Head of caudate nucleus (tissue), 42 donors: Measurements from ENCODE around the gene TP53I13.

ENCODE experiments used
- DNase-seq, 42 donors: peaks; one replicate each; pipeline versions ENCODE4 v3.0.0 to v3.0.0-alpha.2; 2020 to 2021; ENCODE audit warnings: mixed read lengths in 7 of 42
- intact Hi-C: fragments of 100-400 bp; cut with DNase I; formaldehyde crosslinking; loops from one replicate; pipeline ENCODE4 v1.15.0; 2022

TP53I13 gene

DNA sequence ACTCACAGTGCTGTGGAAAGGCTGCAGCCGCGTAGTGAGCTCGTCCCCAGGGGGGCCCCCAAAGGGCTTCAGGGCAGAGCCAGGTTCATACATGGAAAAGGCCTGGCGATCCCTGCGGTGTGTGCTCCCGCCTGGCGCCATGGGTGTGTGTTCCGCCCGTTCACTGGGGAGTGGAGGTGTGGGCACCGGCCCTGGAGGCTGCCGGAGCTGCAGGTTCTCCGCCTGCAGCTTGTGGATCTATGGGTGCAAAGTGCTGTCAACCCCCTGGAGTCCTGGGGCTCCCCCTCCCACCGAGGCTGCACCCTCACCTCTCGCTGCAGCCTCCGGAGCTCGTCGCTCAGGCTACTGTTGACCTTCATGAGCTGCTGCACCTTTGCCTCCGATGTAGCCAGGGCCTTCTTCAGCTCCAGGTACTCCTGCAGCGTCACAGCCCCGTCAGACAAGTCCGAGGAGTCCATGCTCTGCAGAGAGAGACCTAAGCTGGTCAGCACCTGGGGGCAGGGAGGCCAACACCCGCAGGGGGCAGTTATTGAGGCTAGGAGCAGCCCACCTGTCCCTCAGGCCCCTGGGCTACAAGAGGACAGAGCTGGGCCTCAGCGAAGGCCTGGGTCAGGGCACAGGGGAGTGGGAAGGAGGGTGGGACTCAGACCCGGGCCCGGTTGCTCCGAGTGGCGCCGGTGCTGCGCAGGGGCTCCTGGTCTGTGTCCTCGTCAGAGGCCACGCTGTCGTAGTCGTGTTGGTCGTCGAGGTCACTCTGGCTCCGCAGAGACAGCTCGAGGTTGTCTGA, 7.9 kb downstream of the TP53I13 start:
- DNase-seq = peak in 2 of 42 donors; percentile 2 to 5
- intact Hi-C loops = loop anchor here (10.0 kb wide), 1 partner anchor 202 kb away; no protein-coding TSS in a partner anchor

DNA sequence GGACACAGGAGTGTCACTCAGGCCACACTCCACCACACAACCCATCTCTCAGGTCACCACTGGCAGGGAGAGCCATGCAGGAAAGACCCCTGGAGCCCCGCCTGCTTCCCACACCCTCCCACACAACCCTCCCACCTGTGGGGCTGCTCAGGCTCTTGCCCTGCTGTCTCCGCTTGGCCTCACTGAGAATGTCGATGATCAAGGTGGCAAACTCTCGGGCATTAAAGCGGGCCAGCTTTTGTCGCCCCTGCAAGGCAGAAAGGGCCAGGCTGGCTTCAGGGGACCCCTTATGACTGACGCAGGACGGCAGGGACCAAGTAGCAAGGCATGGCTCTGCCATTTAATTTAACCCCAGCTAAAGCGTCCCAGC, 8.5 kb downstream of the TP53I13 start:
- DNase-seq = peak in 2 of 42 donors; percentile 1 to 2

DNA sequence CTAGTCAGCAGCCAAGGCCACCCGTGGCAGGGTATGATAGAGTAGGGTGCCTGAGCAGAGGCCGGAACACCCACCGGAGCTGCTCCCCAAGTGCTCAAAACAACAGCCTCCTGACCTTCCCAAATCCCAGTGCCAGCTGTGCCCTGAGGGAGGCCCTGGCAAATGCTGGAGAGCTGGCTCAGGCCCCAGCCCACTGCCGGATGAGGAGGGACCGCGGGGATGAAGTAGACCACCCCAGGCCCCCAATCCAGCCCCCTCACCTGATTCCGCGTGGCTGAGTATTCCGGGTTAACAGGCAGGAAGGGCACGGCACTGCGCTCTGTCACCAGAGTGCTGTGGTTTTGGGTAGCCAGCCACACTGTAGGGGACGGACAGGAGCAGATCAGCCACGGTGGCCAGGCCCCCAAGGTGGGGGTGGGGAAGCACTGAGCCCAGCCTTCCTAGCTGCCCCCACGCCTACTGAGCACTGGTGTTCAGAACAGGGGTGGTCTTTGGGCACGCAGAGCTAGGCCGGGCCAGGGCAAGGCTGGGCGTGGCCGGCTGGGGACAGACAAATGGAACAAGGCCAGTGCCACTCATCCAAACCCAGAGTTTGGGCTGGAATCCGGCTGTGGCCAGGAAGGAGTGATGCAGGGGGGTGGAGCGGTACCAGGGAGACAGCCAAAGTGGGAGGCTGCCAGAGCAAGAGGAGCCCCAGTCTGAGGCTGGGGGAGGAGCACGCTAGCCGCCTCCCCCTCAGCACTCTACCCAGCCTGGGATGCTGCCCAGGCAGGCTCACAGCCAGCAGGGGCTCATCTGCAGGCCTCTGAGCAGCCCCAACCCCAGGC, 9.1 kb downstream of the TP53I13 start:
- peak in 33 of 42 donors; percentile 55 to 87 (median 70) for DNase-seq
- intact Hi-C loops = loop anchor here (10.0 kb wide), 1 partner anchor 203 kb away; no protein-coding TSS in a partner anchor

More for the DNA sequence above, 8.5 kb downstream of the TP53I13 start:
- intact Hi-C loops = loop anchor here (10.0 kb wide), 1 partner anchor 202 kb away; no protein-coding TSS in a partner anchor

DNA sequence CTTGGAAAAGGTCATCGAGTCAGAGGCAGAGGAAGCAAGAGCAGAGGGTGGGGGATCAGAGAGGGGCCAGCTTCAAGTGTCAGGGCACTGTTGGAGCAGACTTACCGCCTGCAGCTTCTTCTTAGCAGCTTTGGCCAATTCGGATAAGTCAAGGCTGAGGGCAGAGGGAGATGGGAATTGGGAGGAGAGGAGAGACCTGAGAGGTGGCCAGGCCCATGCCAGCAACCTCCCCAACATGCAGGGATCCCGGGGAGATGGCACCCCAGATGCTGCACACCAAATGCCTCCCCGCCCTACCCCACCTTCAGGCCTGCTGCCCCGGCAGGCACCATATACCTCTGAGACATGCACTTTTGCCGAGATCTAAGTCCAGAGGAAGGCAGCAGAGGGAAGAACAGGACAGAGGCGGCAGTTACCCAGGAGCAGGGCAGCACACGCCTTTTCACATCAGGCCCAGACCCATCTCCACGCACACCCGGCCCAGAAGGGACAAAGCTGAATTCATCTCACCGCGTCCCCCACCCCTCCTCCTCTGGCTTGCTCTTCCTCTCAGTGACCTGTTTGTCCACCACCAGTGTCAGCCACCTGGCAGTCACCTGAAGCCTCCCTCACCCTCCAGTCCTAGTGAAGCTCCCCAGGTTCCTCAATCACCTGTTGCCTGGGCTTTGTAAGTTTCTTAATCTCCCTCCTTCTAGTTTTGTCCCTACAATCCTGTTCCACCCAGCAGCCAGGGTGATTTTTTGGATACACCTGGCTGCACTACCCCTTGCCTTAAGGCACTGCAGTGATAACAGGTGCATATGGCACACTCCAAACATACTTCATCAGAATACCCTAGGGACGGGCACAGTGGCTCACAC, 10.4 kb downstream of the TP53I13 start:
- no peak for DNase-seq
- intact Hi-C loops = loop anchor here (10.0 kb wide), 1 partner anchor 204 kb away; no protein-coding TSS in a partner anchor

- DNase-seq = peak; percentile 83 to 97 (median 92)
- intact Hi-C loops = loop anchor here (10.0 kb wide), 1 partner anchor 205 kb away; no protein-coding TSS in a partner anchor
These were observed 11.6 kb downstream of the TP53I13 start for GRCh38 chr17:29579866-29580771.

GRCh38 chr17:29581583-29582253, 13.2 kb downstream of the TP53I13 start:
- intact Hi-C loops = no loop called here
- peak in 25 of 42 donors; percentile 37 to 83 (median 65) for DNase-seq

- intact Hi-C loops = no loop called here
- DNase-seq = peak in 1 of 42 donors; percentile 16
These were observed 13.8 kb downstream of the TP53I13 start for GRCh38 chr17:29582254-29582765.

DNA sequence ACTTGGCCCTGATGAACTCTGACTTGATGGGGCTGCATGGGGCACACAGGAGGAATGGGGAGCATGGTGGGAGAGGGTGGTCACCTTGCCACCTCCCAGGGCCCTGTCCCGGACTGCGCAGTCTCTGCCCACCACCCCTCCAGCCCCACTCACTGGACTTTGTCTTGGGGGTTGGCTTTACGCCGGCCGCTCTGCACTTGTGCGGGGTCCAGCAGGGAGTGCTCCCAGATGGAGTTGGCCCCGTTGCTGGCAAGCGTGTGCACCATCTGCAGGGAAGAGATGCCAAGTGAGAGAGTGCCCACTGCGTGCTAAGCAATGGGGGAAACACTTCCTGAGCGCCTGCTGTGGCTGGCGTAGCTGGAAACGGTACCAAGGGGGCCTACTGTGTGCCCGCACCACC, 14.3 kb downstream of the TP53I13 start:
- peak; percentile 76 to 95 (median 88) for DNase-seq
- intact Hi-C loops = no loop called here

DNA sequence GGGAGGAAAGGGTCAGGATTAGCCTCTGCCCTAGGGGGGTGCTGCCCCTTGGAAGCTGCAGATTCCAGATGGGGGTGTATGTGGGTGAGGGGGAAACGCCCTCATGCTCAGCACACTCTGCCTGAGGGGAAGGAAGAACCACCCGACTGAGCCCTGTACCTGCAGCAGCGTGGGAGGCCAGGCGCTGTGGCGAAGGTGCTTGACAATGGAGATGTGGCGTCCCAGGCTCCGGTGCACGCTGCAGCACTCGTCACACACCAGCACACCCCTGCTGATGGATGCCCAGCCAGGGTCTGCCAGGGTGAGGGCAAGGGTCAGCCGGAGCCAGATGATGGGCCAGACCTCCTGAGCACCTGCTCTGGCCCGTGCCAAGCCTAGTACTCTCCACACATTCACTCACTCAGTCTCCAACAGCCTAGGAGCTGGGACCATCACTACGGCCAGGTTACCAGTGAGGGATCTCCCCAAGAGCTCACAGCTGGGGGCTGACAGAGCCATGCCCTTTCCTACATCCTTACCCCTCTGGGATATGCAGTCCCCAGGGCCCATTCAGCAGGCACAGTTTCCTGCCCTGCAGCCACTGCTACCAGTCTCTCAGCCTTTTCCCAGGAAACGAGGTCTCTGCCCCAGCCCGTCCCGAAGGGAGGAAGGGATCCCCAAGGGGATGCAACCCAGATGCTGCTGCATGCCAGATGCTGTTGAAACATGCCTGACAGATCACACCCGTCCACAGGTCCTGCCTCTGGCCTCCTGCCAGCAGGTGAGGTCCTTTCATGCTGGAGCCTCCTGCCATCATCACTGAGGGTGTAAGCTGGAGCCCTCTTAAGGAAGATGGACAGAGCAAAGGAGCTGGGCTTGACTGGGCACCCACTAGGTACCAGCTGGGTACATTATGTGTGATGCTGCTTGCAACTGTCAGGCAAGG, 15.1 kb downstream of the TP53I13 start:
- intact Hi-C loops = no loop called here
- peak in 1 of 42 donors; percentile 30 for DNase-seq

GRCh38 chr17:29584452-29585079, 16.1 kb downstream of the TP53I13 start:
- intact Hi-C loops = no loop called here
- peak; percentile 69 to 95 (median 86) for DNase-seq

DNA sequence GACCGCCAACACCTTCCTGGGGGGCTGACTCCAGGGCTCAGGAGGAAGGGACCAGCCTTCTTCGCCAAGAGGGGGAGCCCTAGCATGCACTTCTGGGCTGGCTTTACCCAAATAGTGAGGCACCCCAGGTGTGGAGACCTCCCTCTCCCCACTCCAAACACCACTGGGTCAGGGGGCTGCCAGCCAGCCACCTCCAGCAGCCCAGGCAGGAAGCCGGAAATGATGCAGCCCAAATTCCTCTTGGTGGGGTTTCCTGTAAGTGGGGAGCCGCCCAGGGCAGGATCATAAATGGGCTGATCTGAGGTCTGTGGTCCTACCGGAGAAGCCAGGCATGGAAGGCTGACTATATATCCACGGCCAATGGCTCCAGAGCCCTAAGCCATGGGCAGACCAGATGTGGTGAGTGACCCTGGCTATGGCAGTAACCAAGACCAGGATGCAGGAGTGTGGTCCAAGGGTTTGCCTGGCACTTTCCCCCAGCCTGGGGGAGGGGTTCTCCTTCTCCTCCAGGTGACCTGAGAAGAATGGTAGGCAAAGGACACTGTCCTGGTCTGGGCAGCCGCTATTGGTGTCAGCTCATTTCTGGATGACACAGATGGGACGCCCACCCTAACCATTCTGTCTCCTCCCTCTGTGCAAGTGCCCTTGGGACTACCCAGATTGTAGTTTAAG, 16.7 kb downstream of the TP53I13 start:
- peak in 6 of 42 donors; percentile 14 to 52 (median 32) for DNase-seq
- intact Hi-C loops = no loop called here

DNA sequence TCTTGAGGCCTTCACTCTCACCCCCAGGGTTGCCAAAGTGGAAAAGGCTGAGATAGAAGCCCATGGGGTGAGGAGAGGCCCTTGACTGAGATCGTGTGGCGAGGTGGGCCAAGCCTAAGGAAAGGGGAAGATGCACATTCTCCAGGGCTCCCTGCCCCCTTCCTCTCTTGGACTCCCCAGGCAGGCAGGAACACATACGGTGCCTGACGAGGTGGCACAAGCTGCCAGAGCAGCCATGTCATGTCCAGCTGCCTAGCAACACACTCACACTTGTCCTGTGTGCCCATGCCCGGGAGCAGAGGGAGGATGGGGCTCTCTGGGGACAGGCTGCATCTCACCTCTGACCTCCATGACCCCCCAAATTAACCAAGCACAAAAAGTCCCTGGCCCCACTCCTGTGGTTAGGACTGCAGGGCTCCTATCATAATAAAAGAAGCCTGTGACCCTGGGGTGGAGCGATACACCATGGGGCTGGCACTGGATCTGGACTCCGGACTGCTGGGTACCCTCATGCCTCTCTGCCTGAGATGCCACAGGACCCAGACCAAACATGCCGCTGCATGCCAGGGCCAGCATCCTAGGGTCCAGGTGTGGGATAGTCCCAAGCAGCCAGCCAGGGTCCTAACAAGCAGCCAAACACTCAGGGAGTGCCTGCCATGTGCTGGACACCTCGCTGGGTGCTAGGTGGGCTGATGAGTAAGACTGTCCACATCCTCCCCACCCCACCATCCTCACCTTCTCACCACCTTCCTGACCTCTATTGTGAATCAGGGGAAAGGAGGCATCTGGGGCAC, 18.4 kb downstream of the TP53I13 start:
- intact Hi-C loops = no loop called here
- DNase-seq = peak in 1 of 42 donors; percentile 16

- DNase-seq = peak in 1 of 42 donors; percentile 8
These were observed 19.1 kb downstream of the TP53I13 start for GRCh38 chr17:29587591-29587990.

GRCh38 chr17:29588017-29588561, 19.6 kb downstream of the TP53I13 start:
- DNase-seq = peak in 1 of 42 donors; percentile 16
- intact Hi-C loops = no loop called here

More at GRCh38 chr17:29587591-29587990, 19.1 kb downstream of the TP53I13 start:
- intact Hi-C loops = no loop called here
